ENCODE data around the gene ATG7.

ATG7 gene

GRCh38 chr3:11467875-11468274 is 195.7 kb downstream of the ATG7 start:
- peak in 1 of 2 donors; percentile 48 for DNase-seq (ENCODE audit: low read depth in 2 of 2)
- no peak for TF ChIP-seq CTCF (IDR thresholded peaks at IDR 0.05; ENCODE audit: low read depth, low read length)
- no peak overlapping the region for H3K4me3 ChIP-seq (replicated peaks in 1 of 2; ENCODE audit: low read depth in 2 of 2, low read length in 2 of 2)

GRCh38 chr3:11470031-11470853 is 198.0 kb downstream of the ATG7 start:
- H3K4me3 ChIP-seq (replicated peaks in 1 of 2; ENCODE audit: low read depth in 2 of 2, low read length in 2 of 2): no peak overlapping the region
- no peak for TF ChIP-seq CTCF (IDR thresholded peaks at IDR 0.05; ENCODE audit: low read depth, low read length)

GRCh38 chr3:11475324-11475723 is 203.1 kb downstream of the ATG7 start:
- H3K4me3 ChIP-seq (replicated peaks in 1 of 2; ENCODE audit: low read depth in 2 of 2, low read length in 2 of 2): no peak overlapping the region
- TF ChIP-seq CTCF (IDR thresholded peaks at IDR 0.05; ENCODE audit: low read depth, low read length): no peak
- no peak for DNase-seq (ENCODE audit: low read depth in 2 of 2)

More at GRCh38 chr3:11470031-11470853, 198.0 kb downstream of the ATG7 start:
- no peak for DNase-seq (ENCODE audit: low read depth in 2 of 2)

GRCh38 chr3:11476735-11477144 is 204.5 kb downstream of the ATG7 start:
- no peak for DNase-seq (ENCODE audit: low read depth in 2 of 2)
- TF ChIP-seq CTCF (IDR thresholded peaks at IDR 0.05; ENCODE audit: low read depth, low read length): no peak
- no peak overlapping the region for H3K4me3 ChIP-seq (replicated peaks in 1 of 2; ENCODE audit: low read depth in 2 of 2, low read length in 2 of 2)

- no peak overlapping the region for H3K4me3 ChIP-seq (replicated peaks in 1 of 2; ENCODE audit: low read depth in 2 of 2, low read length in 2 of 2)
- TF ChIP-seq CTCF (IDR thresholded peaks at IDR 0.05; ENCODE audit: low read depth, low read length): no peak
- DNase-seq (ENCODE audit: low read depth in 2 of 2): peak; percentile 74 to 90
Measured at GRCh38 chr3:11477407-11477911, 205.3 kb downstream of the ATG7 start.

- TF ChIP-seq CTCF (IDR thresholded peaks at IDR 0.05; ENCODE audit: low read depth, low read length): no peak
- DNase-seq (ENCODE audit: low read depth in 2 of 2): no peak
- H3K4me3 ChIP-seq (replicated peaks in 1 of 2; ENCODE audit: low read depth in 2 of 2, low read length in 2 of 2): no peak overlapping the region
Measured at GRCh38 chr3:11478167-11478566, 206.0 kb downstream of the ATG7 start.
